ENCODE measurements around the gene IP6K3.

Gene IP6K3

DNA sequence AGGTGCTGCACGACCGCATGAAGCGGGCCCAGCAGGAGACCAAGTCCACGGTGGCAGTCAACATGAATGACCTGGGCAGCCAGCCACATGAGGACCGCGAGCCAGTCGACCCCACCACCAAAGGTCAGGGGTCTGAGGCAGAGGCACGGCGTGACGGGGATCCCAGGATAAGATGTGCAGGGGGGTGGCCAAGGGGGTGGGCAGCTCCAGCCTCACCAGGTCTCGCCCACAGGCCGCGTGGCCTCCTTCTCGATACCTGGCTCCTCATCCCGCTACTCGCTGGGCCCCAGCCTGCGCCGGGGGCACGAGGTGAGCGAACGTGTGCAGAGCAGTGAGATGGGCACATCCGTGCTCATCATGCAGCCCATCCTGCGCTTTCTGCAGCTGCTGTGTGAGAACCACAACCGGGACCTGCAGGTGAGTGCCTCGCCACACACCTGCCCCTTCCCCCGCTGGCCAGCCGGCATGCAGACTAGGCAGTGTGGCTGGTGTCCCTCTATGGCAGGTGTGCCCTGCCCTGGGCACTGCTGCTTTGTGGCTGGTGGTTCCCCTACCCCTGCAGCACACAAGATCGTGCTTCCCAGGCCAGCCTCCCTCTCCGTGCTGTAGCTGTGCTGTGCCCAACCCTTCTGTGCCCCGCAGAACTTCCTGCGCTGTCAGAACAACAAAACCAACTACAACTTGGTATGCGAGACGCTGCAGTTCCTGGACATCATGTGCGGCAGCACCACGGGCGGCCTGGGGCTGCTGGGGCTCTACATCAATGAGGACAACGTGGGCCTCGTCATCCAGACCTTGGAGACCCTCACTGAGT lies 61.1 kb downstream of the IP6K3 start:
- TF ChIP-seq, protein P1, sequence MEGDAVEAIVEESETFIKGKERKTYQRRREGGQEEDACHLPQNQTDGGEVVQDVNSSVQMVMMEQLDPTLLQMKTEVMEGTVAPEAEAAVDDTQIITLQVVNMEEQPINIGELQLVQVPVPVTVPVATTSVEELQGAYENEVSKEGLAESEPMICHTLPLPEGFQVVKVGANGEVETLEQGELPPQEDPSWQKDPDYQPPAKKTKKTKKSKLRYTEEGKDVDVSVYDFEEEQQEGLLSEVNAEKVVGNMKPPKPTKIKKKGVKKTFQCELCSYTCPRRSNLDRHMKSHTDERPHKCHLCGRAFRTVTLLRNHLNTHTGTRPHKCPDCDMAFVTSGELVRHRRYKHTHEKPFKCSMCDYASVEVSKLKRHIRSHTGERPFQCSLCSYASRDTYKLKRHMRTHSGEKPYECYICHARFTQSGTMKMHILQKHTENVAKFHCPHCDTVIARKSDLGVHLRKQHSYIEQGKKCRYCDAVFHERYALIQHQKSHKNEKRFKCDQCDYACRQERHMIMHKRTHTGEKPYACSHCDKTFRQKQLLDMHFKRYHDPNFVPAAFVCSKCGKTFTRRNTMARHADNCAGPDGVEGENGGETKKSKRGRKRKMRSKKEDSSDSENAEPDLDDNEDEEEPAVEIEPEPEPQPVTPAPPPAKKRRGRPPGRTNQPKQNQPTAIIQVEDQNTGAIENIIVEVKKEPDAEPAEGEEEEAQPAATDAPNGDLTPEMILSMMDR (IDR thresholded peaks at IDR 0.05; ENCODE audit: control insufficient read depth, insufficient read depth, low read depth, low read length, missing control alignments): no peak
- no peak for DNase-seq (ENCODE audit: low read depth)
- no peak overlapping the region for H3K4me3 ChIP-seq (ENCODE audit: control insufficient read depth, low read depth, low read length)

DNA sequence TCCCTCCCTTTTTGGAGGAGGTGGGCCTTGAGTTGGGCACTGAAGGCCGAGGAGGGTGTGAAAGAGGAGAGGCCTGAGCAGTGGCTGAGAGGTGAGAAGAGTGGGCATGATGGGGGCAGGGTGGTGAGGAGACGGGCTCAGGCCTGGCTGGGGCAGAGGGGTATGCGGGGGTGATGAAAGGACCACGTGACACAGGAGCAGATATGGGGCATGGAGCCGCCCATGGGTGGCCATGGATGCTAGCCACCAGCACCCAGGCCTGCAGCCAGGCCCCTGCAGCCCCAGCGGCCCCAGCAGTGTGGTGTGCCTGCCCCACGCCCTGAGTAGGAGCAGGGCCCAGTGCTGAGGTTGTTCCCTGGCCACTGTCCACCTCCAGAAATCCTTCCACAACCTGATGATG lies 61.7 kb downstream of the IP6K3 start:
- no peak overlapping the region for H3K4me3 ChIP-seq (ENCODE audit: control insufficient read depth, low read depth, low read length)
- DNase-seq (ENCODE audit: low read depth): no peak
- TF ChIP-seq, protein P1 (IDR thresholded peaks at IDR 0.05; ENCODE audit: control insufficient read depth, insufficient read depth, low read depth, low read length, missing control alignments): no peak

DNA sequence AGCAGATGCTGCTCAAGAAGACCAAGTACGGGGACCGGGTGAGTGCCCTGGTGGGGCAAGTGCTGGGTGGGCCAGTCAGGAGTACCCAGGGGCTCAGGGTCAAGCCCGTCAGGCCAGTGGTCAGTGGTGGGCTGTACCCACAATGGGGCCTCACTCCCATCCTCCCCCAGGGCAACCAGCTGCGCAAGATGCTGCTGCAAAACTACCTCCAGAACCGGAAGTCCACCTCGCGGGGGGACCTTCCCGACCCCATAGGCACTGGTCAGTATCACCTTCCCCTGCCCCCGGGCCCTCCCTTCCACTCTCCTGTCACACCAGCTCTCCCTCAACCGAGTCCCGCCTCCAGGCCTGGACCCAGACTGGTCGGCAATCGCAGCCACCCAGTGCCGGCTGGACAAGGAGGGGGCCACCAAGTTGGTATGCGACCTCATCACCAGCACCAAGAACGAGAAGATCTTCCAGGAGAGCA lies 62.2 kb downstream of the IP6K3 start:
- TF ChIP-seq, protein P1 (IDR thresholded peaks at IDR 0.05; ENCODE audit: control insufficient read depth, insufficient read depth, low read depth, low read length, missing control alignments): no peak

DNA sequence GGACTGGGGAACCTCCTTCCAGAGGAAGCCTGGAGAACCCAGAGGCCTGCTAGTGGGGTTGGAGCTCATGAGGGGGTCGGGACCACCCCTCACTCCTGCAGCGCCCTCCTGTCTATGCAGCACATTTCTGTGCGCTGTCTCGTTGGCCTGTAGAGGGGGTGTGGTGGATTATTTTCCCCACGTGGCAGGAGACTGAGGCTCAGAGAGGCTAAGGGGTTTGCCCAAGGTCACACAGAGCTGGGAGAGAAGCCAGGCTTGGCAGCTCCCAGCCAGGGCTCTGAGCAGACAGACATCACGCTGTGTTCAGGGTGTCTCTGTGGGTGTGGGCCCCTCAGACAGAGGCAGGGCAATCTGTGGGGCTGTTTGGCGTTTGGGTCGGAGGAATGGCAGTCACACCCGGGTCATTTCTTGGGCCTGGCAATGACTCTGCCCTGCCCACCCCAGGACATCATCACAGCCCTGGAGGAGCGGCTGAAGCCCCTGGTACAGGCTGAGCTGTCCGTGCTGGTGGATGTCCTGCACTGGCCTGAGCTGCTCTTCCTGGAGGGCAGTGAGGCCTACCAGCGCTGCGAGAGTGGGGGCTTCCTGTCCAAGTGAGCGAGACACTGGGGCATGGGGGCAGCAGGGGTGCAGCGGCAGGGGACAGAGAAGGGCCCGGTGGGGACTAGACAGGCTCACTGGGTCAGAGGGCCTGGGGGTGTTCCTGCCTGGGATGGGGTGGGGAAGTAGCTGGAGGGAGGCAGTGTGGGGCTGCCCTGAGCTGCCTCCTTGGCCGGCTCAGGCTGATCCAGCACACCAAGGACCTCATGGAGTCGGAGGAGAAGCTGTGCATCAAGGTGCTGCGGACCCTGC lies 62.9 kb downstream of the IP6K3 start:
- H3K4me3 ChIP-seq (ENCODE audit: control insufficient read depth, low read depth, low read length): no peak overlapping the region
- TF ChIP-seq, protein P1 (IDR thresholded peaks at IDR 0.05; ENCODE audit: control insufficient read depth, insufficient read depth, low read depth, low read length, missing control alignments): no peak
- DNase-seq (ENCODE audit: low read depth): no peak

More for the DNA sequence above, 62.2 kb downstream of the IP6K3 start:
- DNase-seq (ENCODE audit: low read depth): no peak
- H3K4me3 ChIP-seq (ENCODE audit: control insufficient read depth, low read depth, low read length): no peak overlapping the region

DNA sequence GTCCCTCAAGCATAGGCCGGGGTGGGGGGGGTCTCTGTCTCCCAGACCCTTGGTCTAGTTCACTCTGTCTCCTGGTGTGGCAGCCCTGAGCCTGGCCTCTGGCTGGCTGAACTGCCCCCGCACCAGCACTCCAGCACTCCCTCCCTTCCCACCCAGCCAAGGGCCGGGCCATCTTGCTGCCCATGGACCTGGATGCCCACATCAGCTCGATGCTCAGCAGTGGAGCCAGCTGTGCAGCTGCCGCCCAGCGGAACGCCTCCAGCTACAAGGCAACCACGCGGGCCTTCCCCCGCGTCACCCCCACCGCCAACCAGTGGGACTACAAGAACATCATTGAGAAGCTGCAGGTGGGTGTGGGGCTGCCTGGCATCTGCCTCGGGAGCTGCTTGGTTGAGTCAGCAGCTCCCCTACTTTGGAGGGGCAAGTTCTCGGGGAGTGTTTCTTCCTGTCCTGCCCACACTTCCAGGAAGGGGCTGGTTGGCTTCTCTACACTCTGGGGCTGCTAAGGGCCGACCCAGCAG lies 63.6 kb downstream of the IP6K3 start:
- no peak overlapping the region for H3K4me3 ChIP-seq (ENCODE audit: control insufficient read depth, low read depth, low read length)
- TF ChIP-seq, protein P1 (IDR thresholded peaks at IDR 0.05; ENCODE audit: control insufficient read depth, insufficient read depth, low read depth, low read length, missing control alignments): no peak
- DNase-seq (ENCODE audit: low read depth): no peak

DNA sequence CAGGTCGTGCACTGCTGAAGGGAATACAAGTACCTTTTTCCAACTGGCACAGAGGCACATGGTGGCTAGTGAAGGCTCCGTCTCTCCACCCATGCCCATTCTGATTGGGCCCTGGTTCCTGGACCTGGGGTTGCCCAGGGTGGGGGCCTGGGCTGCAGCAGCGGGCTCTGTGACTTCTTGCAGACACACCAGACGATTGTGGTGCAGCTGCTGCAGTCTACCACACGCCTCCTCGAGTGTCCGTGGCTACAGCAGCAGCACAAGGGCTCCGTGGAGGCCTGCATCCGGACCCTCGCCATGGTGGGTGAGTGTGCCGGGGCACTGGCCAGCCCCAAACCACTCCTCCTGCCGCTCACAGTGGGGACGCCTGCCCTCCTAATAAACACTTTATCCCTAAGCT lies 64.4 kb downstream of the IP6K3 start:
- no peak for DNase-seq (ENCODE audit: low read depth)

More for the DNA sequence above, 64.4 kb downstream of the IP6K3 start:
- TF ChIP-seq, protein P1 (IDR thresholded peaks at IDR 0.05; ENCODE audit: control insufficient read depth, insufficient read depth, low read depth, low read length, missing control alignments): no peak
- H3K4me3 ChIP-seq (ENCODE audit: control insufficient read depth, low read depth, low read length): no peak overlapping the region
